Nephron progenitor cell (in vitro differentiated cells): ENCODE data around the gene KLC4.
A peak's percentile ranks its signal among the peaks of the same experiment; 100 is the strongest.

Source experiments
- DNase-seq: peaks from one replicate; pipeline ENCODE4 v3.0.0; 2021
- H3K27ac Mint-ChIP-seq: 2 replicates; pipeline ENCODE4 v1.8.0; 2021; ENCODE audit warnings: mild to moderate bottlenecking, moderate library complexity, mixed read lengths
- H3K27me3 Mint-ChIP-seq: 2 replicates; pipeline ENCODE4 v1.8.0; 2021; ENCODE audit warnings: mild to moderate bottlenecking, low read depth, mixed read lengths; ENCODE audit not compliant: poor library complexity
- H3K36me3 Mint-ChIP-seq: 2 replicates; pipeline ENCODE4 v1.8.0; 2021; ENCODE audit warnings: low read depth, mixed read lengths
- H3K4me1 Mint-ChIP-seq: 2 replicates; pipeline ENCODE4 v1.8.0; 2021; ENCODE audit warnings: mixed read lengths
- H3K4me3 Mint-ChIP-seq: 2 replicates; pipeline ENCODE4 v1.8.0; 2021; ENCODE audit warnings: mild to moderate bottlenecking, moderate library complexity, mixed read lengths
- H3K9me3 Mint-ChIP-seq: 2 replicates; pipeline ENCODE4 v1.8.0; 2021; ENCODE audit warnings: mild to moderate bottlenecking, moderate library complexity, mixed read lengths
- TF ChIP-seq, protein P1 (sequence below): fragments of 200-600 bp; sonication (generic); IDR thresholded peaks from 2 replicates; pipeline ENCODE4 v1.5.0; 2021; ENCODE audit warnings: antibody characterized with exemption

The KLC4 gene

GRCh38 chr6:43097098-43097489, 37.7 kb downstream of the KLC4 start:
- no peaks in the 10 kb centered on the region for H3K9me3 Mint-ChIP-seq
- TF ChIP-seq, protein P1, sequence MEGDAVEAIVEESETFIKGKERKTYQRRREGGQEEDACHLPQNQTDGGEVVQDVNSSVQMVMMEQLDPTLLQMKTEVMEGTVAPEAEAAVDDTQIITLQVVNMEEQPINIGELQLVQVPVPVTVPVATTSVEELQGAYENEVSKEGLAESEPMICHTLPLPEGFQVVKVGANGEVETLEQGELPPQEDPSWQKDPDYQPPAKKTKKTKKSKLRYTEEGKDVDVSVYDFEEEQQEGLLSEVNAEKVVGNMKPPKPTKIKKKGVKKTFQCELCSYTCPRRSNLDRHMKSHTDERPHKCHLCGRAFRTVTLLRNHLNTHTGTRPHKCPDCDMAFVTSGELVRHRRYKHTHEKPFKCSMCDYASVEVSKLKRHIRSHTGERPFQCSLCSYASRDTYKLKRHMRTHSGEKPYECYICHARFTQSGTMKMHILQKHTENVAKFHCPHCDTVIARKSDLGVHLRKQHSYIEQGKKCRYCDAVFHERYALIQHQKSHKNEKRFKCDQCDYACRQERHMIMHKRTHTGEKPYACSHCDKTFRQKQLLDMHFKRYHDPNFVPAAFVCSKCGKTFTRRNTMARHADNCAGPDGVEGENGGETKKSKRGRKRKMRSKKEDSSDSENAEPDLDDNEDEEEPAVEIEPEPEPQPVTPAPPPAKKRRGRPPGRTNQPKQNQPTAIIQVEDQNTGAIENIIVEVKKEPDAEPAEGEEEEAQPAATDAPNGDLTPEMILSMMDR, result no peak
- peak overlapping the region; percentile 38 for H3K4me3 Mint-ChIP-seq
- H3K27me3 Mint-ChIP-seq, result no peaks in the 10 kb centered on the region
- DNase-seq, result no peak
- H3K27ac Mint-ChIP-seq, result peak overlapping the region; percentile 95
- peaks cover 59% of the 10 kb centered on the region for H3K4me1 Mint-ChIP-seq
- peaks cover 5% of the 10 kb centered on the region for H3K36me3 Mint-ChIP-seq

- Mint-ChIP-seq H3K4me1 (peaks cover 55% of the 10 kb centered on the region), H3K36me3 (peaks cover 5% of the 10 kb centered on the region), H3K27me3 (no peaks in the 10 kb centered on the region), H3K27ac (peak overlapping the region; percentile 95), H3K9me3 (no peaks in the 10 kb centered on the region), H3K4me3 (no peak overlapping the region)
- no peak for DNase-seq
- TF ChIP-seq, protein P1, result no peak
Observed at GRCh38 chr6:43097502-43097901, 38.1 kb downstream of the KLC4 start.

DNA sequence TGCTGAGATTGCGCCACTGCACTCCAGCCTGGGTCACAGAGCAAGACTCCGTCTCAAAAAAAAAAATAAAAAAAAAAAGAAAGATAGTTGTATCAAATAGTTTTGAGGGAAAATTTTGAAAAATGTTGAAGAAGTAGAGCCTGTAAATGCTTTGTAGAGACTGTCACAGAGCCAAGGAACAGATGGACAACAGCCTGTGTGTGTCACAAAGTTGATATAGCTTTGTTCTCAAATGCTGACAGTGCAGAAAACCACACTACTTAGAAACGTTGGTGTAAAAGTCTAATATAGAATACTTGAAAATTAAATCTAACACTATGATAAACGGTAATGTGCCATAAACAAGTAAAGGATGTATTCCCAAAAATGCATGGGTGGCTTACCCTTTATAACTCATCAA, 42.1 kb downstream of the KLC4 start:
- no peak for DNase-seq
- Mint-ChIP-seq H3K4me3 (no peak overlapping the region), H3K9me3 (peaks cover 3% of the 10 kb centered on the region), H3K36me3 (peaks cover 21% of the 10 kb centered on the region), H3K4me1 (peaks cover 31% of the 10 kb centered on the region), H3K27me3 (no peaks in the 10 kb centered on the region), H3K27ac (no peak overlapping the region)
- TF ChIP-seq, protein P1, result no peak

DNA sequence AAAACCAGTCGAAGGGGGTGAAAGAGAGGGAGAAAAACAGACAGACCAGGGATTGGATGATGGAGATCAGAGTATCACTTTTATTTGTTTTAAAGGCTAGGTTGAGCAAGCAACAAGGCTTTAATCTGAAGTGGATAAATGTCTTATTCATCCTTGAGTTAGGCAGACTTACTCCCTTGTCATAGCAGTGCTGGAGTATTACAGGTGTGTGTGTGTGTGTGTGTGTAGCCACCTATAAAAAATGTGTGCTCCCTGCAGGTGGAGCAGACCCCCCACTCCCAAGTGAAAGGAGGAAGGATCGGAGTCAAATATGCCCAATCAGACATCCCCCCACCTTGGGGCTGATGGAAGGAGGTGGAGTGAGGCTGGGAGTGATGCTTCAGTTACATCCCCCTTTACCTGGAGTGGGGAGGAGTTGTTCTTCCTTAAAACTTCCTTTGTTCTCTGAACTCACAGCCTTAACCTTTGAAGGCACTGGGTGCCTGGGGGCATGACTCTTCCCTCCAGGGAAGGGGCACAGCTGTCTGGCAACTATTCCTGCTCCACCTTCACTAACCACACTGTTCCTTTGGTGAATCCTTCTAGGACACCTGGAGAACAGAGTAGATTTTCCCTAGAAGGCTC, 43.9 kb downstream of the KLC4 start:
- peaks cover 13% of the 10 kb centered on the region for H3K4me1 Mint-ChIP-seq

DNA sequence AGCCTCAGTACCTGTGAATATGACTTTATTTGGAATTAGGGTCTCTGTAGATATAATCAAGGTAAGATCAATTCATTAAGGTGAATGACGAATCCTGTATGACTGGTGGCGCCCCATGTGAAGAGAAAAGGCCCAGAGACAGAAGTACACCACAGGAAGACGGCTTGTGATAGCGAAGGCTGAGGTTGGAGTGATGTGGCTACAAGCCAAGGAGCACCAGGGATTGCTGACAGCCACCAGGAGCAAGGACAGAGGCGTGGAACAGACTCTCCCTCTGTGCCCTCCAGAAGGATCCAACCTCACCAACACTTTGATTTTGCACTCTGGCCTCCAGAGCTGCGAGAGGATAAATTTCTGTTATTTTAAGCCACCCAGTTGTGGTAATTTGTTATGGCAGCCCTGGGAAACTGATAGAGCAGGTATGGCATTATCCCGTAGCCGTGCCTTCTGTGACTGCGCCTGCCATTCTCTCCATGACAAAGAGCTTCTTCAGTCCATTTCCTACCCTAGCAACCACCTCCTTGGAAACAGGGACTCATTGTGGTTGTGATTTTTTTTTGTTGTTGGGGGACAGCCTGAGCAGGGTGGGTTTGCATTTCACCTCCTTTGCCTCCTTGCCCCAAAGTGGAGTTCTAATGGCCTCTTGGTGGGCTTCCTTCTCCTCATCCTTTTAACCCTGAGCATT, 46.2 kb downstream of the KLC4 start:
- Mint-ChIP-seq H3K27ac (peak overlapping the region; percentile 93), H3K36me3 (peaks cover 37% of the 10 kb centered on the region), H3K27me3 (no peaks in the 10 kb centered on the region), H3K9me3 (peaks cover 3% of the 10 kb centered on the region), H3K4me1 (peaks cover 14% of the 10 kb centered on the region), H3K4me3 (no peak overlapping the region)
- TF ChIP-seq, protein P1, result no peak
- no peak for DNase-seq

More for the DNA sequence above, 43.9 kb downstream of the KLC4 start:
- TF ChIP-seq, protein P1, result no peak
- H3K9me3 Mint-ChIP-seq, result peaks cover 3% of the 10 kb centered on the region
- no peak for DNase-seq
- peaks cover 35% of the 10 kb centered on the region for H3K36me3 Mint-ChIP-seq
- H3K27me3 Mint-ChIP-seq, result no peaks in the 10 kb centered on the region
- H3K4me3 Mint-ChIP-seq, result no peak overlapping the region
- H3K27ac Mint-ChIP-seq, result peak overlapping the region; percentile 84
